Glomerular visceral epithelial cell (primary cell): ENCODE results near the gene CACNA1D.
"Not testable (repeated sequence)": the region's sequence is repeated elsewhere in the genome, so short reads cannot be mapped to it uniquely, and the experiment has no call there.

ENCODE experiments used
- DNase-seq: peaks from one replicate; pipeline ENCODE4 v3.0.0-alpha.2; 2016; ENCODE audit errors: extremely low spot score

The CACNA1D gene

GRCh38 chr3:53614307-53614706 is 119.9 kb downstream of the CACNA1D start:
- DNase-seq = no peak

GRCh38 chr3:53616321-53616720 is 121.9 kb downstream of the CACNA1D start:
- no peak for DNase-seq

- DNase-seq = no peak
These were observed 122.8 kb downstream of the CACNA1D start for GRCh38 chr3:53616971-53617892.

DNA sequence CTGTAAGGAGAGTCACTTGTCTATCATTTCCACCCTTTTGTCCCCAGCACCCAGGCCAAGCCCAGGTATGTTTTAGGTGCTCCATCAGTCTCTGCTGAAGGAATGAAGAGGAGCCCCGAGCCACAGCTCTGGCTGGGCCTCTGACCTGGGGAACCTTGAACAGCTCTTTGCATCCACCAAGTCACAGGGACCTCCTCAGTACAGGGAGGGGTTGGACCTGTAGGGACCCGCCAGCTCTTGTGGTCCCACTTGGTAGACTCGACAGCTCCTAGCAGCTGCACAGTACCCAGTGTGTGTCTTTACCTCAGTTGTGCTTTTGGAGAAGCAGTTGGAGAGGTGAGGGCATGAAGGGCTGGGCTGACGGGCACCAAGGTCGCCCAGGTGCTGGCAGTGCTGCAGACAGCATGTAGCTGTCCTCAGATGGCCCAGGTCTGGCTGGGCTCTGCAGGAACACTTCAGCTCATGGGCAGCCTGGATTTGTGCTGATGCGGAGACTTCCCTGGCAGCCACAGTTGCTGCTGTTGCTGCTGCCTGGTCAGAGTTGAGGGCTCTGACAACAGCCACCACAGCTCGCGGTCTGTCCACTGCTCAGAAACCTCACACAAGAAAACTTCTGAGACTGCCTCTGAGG is 123.6 kb downstream of the CACNA1D start:
- DNase-seq = no peak

DNA sequence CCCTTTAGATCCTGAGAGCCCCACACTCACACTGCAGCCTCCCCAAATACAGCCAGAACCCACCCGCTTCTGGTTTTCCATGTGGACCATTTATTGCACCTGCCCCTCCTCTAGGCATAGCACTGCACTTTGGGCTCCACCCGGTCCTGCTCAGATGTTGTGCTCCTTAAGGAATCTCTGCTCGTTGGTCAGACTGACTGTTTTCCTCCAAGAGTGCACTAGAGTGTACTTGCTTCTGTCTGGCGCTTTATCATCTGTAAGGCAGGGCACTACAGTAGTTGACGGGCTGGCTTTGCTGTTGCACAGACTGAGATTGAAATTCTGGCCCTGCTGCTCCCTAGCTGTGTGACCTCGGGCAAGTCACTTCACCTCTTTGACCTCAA is 124.1 kb downstream of the CACNA1D start:
- no peak for DNase-seq

- DNase-seq = no peak
These were observed 124.5 kb downstream of the CACNA1D start for GRCh38 chr3:53618936-53619335.

GRCh38 chr3:53624061-53624857 is 129.8 kb downstream of the CACNA1D start:
- DNase-seq = no peak

GRCh38 chr3:53626876-53627275 is 132.5 kb downstream of the CACNA1D start:
- no peak for DNase-seq

GRCh38 chr3:53628536-53629401 is 134.4 kb downstream of the CACNA1D start:
- no peak for DNase-seq

DNA sequence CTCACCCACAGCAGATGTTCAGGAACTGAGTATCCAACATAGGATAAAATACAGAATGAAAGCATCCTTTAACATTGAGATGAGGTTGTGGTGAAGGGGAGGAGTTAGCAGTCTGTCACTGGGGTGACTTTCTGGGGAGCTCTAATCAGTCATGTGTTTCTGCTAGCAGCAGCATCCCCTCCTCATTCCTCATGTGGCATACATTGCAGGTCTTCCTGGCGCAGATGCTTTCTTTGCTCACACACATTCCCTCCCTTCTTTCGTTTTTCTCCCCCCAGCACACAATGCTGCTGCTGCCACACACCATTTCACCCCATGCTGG is 135.0 kb downstream of the CACNA1D start:
- no peak for DNase-seq

DNA sequence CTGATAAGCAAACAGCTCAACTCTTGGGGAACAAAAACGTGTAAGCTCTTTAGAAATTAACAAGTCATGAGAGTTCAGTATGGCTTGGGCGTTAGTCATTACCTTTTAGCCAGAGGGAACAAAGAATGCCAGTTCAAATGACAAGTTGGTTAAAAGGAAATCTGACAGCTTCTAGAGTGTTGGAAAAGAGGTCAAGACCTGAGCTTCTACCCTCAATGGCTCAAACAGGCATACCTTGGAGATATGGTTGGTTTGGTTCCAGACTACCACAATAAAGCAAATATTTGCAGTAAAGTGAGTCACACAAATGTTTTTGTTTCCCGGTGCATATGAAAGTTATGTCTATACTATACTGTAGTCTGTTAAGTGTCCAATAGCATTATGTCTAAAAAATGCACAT is 136.1 kb downstream of the CACNA1D start:
- DNase-seq = no peak

DNA sequence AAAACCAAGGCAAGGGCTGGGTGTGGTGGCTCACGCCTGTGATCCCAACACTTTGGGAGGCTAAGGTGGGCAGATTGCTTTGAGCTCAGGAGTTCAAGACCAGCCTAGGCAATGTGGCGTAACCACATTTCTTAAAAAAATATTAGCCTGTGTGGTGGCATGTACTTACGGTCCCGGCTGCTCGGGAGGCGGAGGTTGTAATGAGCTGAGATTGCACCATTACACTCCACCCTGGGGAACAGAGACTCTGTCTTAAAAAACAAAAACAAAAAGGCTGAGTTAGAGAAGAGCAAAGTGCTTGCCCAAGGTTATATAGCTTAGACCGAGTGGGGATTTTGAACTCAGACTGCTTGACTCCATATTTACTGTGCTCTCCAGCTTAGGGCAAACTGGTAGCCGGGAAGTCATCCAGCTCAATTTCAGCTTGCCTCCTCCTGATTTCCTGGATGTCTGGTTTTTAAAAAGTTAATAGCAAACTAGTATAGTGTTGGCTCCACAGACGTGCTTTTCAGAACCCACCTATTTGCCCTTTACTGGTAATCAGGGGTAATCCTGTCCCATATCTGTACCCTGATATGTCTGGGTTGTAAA is 138.9 kb downstream of the CACNA1D start:
- DNase-seq = no peak

- DNase-seq = no peak
These were observed 140.6 kb downstream of the CACNA1D start for GRCh38 chr3:53635041-53635440.

DNA sequence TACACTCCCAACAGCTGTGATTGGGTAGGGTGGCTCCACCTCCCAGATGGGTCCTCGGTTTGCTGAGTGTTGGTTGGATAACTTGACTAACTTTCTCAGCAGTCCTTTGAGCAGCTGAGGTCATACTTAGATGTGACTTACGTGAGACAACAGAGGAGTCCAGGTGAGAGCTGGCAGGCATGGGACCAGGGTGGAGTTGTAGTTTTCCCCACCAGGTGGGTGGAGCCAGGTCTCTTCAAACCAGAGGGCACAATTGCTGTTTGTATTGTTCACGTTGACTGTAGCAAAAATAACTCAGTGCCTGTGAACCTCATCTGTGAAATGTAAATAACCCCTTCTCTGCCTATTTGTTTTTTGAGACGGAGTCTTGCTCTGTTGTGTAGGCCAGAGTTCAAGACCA is 144.4 kb downstream of the CACNA1D start:
- not testable (repeated sequence) for DNase-seq

- DNase-seq = no peak
These were observed 147.0 kb downstream of the CACNA1D start for GRCh38 chr3:53641397-53641796.

DNA sequence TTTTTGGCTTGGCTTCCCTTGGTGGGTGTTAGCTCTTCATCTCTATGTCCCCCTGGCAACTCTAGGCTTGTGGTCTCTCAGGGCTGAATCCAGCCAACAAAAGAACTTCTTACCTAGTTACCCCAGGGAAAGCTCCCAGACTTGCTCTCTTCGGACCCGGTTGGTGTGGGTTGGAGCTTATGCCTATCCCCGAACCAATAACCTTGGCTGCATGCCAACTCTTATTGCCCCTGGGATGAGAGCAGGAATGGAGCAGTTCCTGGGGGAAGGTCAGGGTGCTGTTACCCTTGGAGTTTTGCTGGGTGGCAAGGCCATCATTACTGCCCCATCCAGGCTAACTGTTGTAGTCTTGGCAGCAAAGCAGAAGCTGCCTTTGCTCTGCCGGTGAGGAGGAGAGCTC is 147.8 kb downstream of the CACNA1D start:
- DNase-seq = no peak

- no peak for DNase-seq
These were observed 149.3 kb downstream of the CACNA1D start for GRCh38 chr3:53643757-53644156.

DNA sequence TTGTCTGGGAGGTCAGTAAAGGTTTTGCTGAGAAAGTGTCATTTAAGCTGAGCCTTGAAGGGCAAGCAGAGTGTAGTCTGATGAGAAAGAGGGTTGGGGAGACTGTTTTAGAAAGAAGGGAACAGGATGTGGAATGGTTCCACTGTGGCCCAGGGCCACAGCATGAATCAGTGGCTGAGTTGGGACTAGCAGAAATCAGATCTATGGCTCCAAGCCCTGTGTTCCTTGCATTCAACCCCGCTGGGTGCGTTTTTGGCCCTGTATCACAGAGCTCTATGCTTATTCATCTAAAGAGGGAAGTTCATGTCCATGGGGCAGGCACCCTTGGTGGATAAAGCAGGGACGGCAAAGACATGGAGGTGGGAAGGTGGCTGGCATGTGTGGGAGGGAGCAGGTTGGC is 151.3 kb downstream of the CACNA1D start:
- DNase-seq = no peak

DNA sequence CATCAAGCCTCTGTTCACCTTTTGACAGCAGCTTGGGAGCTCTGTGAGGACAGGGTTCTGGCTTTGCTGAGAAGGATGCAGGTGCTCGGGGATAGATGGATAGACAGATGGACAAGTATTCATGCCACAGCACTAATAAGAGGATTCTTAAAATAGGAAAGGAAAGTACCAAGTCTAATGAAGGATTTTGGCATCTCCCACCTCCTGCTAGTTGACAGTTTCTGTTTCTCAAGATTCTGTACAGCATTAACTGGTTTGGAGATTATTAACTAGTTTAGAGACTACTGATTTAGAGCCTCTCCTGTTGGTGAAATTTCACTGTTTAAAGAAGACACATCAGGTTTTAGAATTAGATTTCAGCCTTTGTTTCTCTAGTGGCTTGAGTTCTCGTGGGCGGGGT is 152.3 kb downstream of the CACNA1D start:
- DNase-seq = no peak

DNA sequence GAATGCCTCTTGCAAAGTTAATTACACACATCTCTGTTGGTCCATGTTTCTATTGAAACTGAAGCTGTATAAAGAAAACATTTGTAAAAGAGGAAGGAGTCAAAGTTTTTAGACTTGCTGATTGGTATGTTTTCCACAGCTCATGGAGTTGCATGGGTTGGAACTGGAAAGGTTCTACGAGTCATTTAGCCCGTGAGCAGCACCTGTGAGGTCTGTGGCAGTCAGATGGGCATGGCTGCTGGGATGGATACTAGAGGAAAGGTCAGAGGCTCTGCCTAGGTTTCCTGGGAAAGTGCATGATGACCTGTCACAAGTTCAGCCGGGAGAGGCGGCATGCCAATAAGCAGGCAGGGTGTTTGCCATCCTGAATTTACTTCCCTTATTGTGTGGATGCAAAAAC is 155.4 kb downstream of the CACNA1D start:
- DNase-seq = no peak

- DNase-seq = no peak
These were observed 156.0 kb downstream of the CACNA1D start for GRCh38 chr3:53650424-53650823.
